HG03097 (cell line): Measurements from ENCODE around the gene PTPRE.

Source experiments
- ATAC-seq: cut with Tn5 transposase; IDR thresholded peaks from one replicate; pipeline ENCODE4 v1.9.1; 2021; ENCODE audit not compliant: unreplicated experiment, low FRiP score

Gene PTPRE

GRCh38 chr10:127882801-127883459, 24.0 kb upstream of the PTPRE start:
- no peak for ATAC-seq

GRCh38 chr10:127883516-127883915, 23.4 kb upstream of the PTPRE start:
- ATAC-seq = no peak

- ATAC-seq = no peak
These were observed 22.4 kb upstream of the PTPRE start for GRCh38 chr10:127884501-127884900.

GRCh38 chr10:127886371-127887051, 20.4 kb upstream of the PTPRE start:
- no peak for ATAC-seq

- no peak for ATAC-seq
These were observed 19.1 kb upstream of the PTPRE start for GRCh38 chr10:127887541-127888415.

GRCh38 chr10:127888521-127889312, 18.2 kb upstream of the PTPRE start:
- ATAC-seq = no peak

- no peak for ATAC-seq
These were observed 17.2 kb upstream of the PTPRE start for GRCh38 chr10:127889605-127890195.

- ATAC-seq = no peak
These were observed 16.7 kb upstream of the PTPRE start for GRCh38 chr10:127890216-127890615.

GRCh38 chr10:127890832-127891334, 16.0 kb upstream of the PTPRE start:
- no peak for ATAC-seq

- ATAC-seq = no peak
These were observed 14.2 kb upstream of the PTPRE start, which contains the start of gene CLRN3 for GRCh38 chr10:127892743-127893142. Gene CLRN3, minus strand, starts transcription at chr10:127892941. Its CDS starts 157 bp downstream, at chr10:127892784.

GRCh38 chr10:127894146-127894545, 12.8 kb upstream of the PTPRE start:
- ATAC-seq = no peak

GRCh38 chr10:127896590-127896989, 10.3 kb upstream of the PTPRE start:
- no peak for ATAC-seq

- ATAC-seq = no peak
These were observed 9.7 kb upstream of the PTPRE start for GRCh38 chr10:127897177-127897576.

GRCh38 chr10:127899766-127900387, 7.0 kb upstream of the PTPRE start:
- no peak for ATAC-seq

- ATAC-seq = no peak
These were observed 3.1 kb upstream of the PTPRE start for GRCh38 chr10:127903789-127904188.

GRCh38 chr10:127904311-127905000, 2.4 kb upstream of the PTPRE start:
- ATAC-seq = no peak

- ATAC-seq = no peak
These were observed 1.7 kb upstream of the PTPRE start for GRCh38 chr10:127905001-127905847.

GRCh38 chr10:127905848-127906261, 1.0 kb upstream of the PTPRE start:
- ATAC-seq = no peak
